ENCODE measurements around the gene WDPCP.

GRCh38 chr2:63590626-63591408 is 2.5 kb upstream of the WDPCP start:
- TF ChIP-seq CTCF (IDR thresholded peaks at IDR 0.05), result no peak
- TF ChIP-seq POLR2A (IDR thresholded peaks at IDR 0.05), result no peak

Data from ovary (tissue), 3 donors.